Measurements from ENCODE around the gene JPH4. TPM values are rescaled to one million over a fixed set of nuclear protein-coding genes. Genes with fewer than 3 reads are reported as not detected.
"Not testable (repeated sequence)": the region's sequence is repeated elsewhere in the genome, so short reads cannot be mapped to it uniquely, and the experiment has no call there.

Gene JPH4
- total RNA-seq, 1 donor: not detected

GRCh38 chr14:23601424-23601823, 22.8 kb upstream of the JPH4 start:
- H3K4me3 ChIP-seq (ENCODE audit: low read length): no peak overlapping the region

GRCh38 chr14:23600806-23601205, 22.2 kb upstream of the JPH4 start:
- H3K4me1 ChIP-seq (ENCODE audit: insufficient read depth, low read length): no peaks in the 10 kb centered on the region
- no peak overlapping the region for H3K4me3 ChIP-seq (ENCODE audit: low read length)
- no peaks in the 10 kb centered on the region for H3K9me3 ChIP-seq (ENCODE audit: low read depth, low read length)
- no peaks in the 10 kb centered on the region for H3K27me3 ChIP-seq (ENCODE audit: insufficient read depth, low read length)

More at GRCh38 chr14:23601424-23601823, 22.8 kb upstream of the JPH4 start:
- Histone ChIP-seq H3K4me1 (ENCODE audit: insufficient read depth, low read length) (no peaks in the 10 kb centered on the region), H3K27me3 (ENCODE audit: insufficient read depth, low read length) (no peaks in the 10 kb centered on the region), H3K9me3 (ENCODE audit: low read depth, low read length) (no peaks in the 10 kb centered on the region)

- no peaks in the 10 kb centered on the region for H3K27me3 ChIP-seq (ENCODE audit: insufficient read depth, low read length)
- H3K4me3 ChIP-seq (ENCODE audit: low read length): no peak overlapping the region
- H3K9me3 ChIP-seq (ENCODE audit: low read depth, low read length): no peaks in the 10 kb centered on the region
- H3K4me1 ChIP-seq (ENCODE audit: insufficient read depth, low read length): no peaks in the 10 kb centered on the region
Observed at GRCh38 chr14:23600322-23600707, 21.7 kb upstream of the JPH4 start.

- not testable (repeated sequence) for H3K9me3 ChIP-seq (ENCODE audit: low read depth, low read length); H3K4me3 ChIP-seq (ENCODE audit: low read length); H3K4me1 ChIP-seq (ENCODE audit: insufficient read depth, low read length); H3K27me3 ChIP-seq (ENCODE audit: insufficient read depth, low read length)
Observed at GRCh38 chr14:23594191-23594590, 15.6 kb upstream of the JPH4 start.

- peaks cover 5% of the 10 kb centered on the region for H3K4me1 ChIP-seq (ENCODE audit: insufficient read depth, low read length)
- H3K27me3 ChIP-seq (ENCODE audit: insufficient read depth, low read length): no peaks in the 10 kb centered on the region
- H3K9me3 ChIP-seq (ENCODE audit: low read depth, low read length): no peaks in the 10 kb centered on the region
- H3K4me3 ChIP-seq (ENCODE audit: low read length): no peak overlapping the region
Observed at GRCh38 chr14:23590198-23590597, 11.6 kb upstream of the JPH4 start.

GRCh38 chr14:23589606-23590005, 11.0 kb upstream of the JPH4 start:
- Histone ChIP-seq H3K4me1 (ENCODE audit: insufficient read depth, low read length) (peaks cover 5% of the 10 kb centered on the region), H3K27me3 (ENCODE audit: insufficient read depth, low read length) (no peaks in the 10 kb centered on the region), H3K4me3 (ENCODE audit: low read length) (no peak overlapping the region), H3K9me3 (ENCODE audit: low read depth, low read length) (no peaks in the 10 kb centered on the region)

- no peaks in the 10 kb centered on the region for H3K9me3 ChIP-seq (ENCODE audit: low read depth, low read length)
- H3K4me1 ChIP-seq (ENCODE audit: insufficient read depth, low read length): peaks cover 5% of the 10 kb centered on the region
- no peak overlapping the region for H3K4me3 ChIP-seq (ENCODE audit: low read length)
- H3K27me3 ChIP-seq (ENCODE audit: insufficient read depth, low read length): no peaks in the 10 kb centered on the region
Observed at GRCh38 chr14:23588884-23589598, 10.5 kb upstream of the JPH4 start.

- H3K4me1 ChIP-seq (ENCODE audit: insufficient read depth, low read length); H3K27me3 ChIP-seq (ENCODE audit: insufficient read depth, low read length); H3K4me3 ChIP-seq (ENCODE audit: low read length); H3K9me3 ChIP-seq (ENCODE audit: low read depth, low read length): not testable (repeated sequence)
Observed at GRCh38 chr14:23584527-23585203, 6.1 kb upstream of the JPH4 start.

GRCh38 chr14:23583761-23584526, 5.4 kb upstream of the JPH4 start:
- H3K4me1 ChIP-seq (ENCODE audit: insufficient read depth, low read length); H3K4me3 ChIP-seq (ENCODE audit: low read length); H3K27me3 ChIP-seq (ENCODE audit: insufficient read depth, low read length); H3K9me3 ChIP-seq (ENCODE audit: low read depth, low read length): not testable (repeated sequence)

GRCh38 chr14:23582906-23583760, 4.5 kb upstream of the JPH4 start:
- H3K4me1 ChIP-seq (ENCODE audit: insufficient read depth, low read length): no peaks in the 10 kb centered on the region
- H3K9me3 ChIP-seq (ENCODE audit: low read depth, low read length): no peaks in the 10 kb centered on the region
- peaks cover 15% of the 10 kb centered on the region for H3K27me3 ChIP-seq (ENCODE audit: insufficient read depth, low read length)
- no peak overlapping the region for H3K4me3 ChIP-seq (ENCODE audit: low read length)

- Histone ChIP-seq H3K4me1 (ENCODE audit: insufficient read depth, low read length) (peaks cover 11% of the 10 kb centered on the region), H3K4me3 (ENCODE audit: low read length) (no peak overlapping the region), H3K27me3 (ENCODE audit: insufficient read depth, low read length) (peaks cover 32% of the 10 kb centered on the region), H3K9me3 (ENCODE audit: low read depth, low read length) (no peaks in the 10 kb centered on the region)
Observed at GRCh38 chr14:23580948-23581281, 2.3 kb upstream of the JPH4 start.

- H3K4me3 ChIP-seq (ENCODE audit: low read length): no peak overlapping the region
- H3K27me3 ChIP-seq (ENCODE audit: insufficient read depth, low read length): peaks cover 37% of the 10 kb centered on the region
Observed at GRCh38 chr14:23580152-23580926, 1.7 kb upstream of the JPH4 start.

GRCh38 chr14:23579739-23580138, 1.1 kb upstream of the JPH4 start:
- Histone ChIP-seq H3K4me3 (ENCODE audit: low read length) (no peak overlapping the region), H3K27me3 (ENCODE audit: insufficient read depth, low read length) (peaks cover 43% of the 10 kb centered on the region), H3K4me1 (ENCODE audit: insufficient read depth, low read length) (peaks cover 11% of the 10 kb centered on the region), H3K9me3 (ENCODE audit: low read depth, low read length) (no peaks in the 10 kb centered on the region)

More at GRCh38 chr14:23580152-23580926, 1.7 kb upstream of the JPH4 start:
- H3K9me3 ChIP-seq (ENCODE audit: low read depth, low read length): no peaks in the 10 kb centered on the region
- peaks cover 11% of the 10 kb centered on the region for H3K4me1 ChIP-seq (ENCODE audit: insufficient read depth, low read length)

- Histone ChIP-seq H3K4me1 (ENCODE audit: insufficient read depth, low read length) (peaks cover 11% of the 10 kb centered on the region), H3K4me3 (ENCODE audit: low read length) (no peak overlapping the region), H3K27me3 (ENCODE audit: insufficient read depth, low read length) (peaks cover 44% of the 10 kb centered on the region), H3K9me3 (ENCODE audit: low read depth, low read length) (no peaks in the 10 kb centered on the region)
Observed at GRCh38 chr14:23579311-23579630, 681 bp upstream of the JPH4 start.
